HG02642 (cell line): Measurements from ENCODE around the gene ROR2.
"Not testable (repeated sequence)": the region's sequence is repeated elsewhere in the genome, so short reads cannot be mapped to it uniquely, and the experiment has no call there.

Experiments used
- ATAC-seq: cut with Tn5 transposase; IDR thresholded peaks from one replicate; pipeline ENCODE4 v1.9.1; 2021; ENCODE audit warnings: mild to moderate bottlenecking; ENCODE audit not compliant: unreplicated experiment, poor library complexity

ROR2 gene

DNA sequence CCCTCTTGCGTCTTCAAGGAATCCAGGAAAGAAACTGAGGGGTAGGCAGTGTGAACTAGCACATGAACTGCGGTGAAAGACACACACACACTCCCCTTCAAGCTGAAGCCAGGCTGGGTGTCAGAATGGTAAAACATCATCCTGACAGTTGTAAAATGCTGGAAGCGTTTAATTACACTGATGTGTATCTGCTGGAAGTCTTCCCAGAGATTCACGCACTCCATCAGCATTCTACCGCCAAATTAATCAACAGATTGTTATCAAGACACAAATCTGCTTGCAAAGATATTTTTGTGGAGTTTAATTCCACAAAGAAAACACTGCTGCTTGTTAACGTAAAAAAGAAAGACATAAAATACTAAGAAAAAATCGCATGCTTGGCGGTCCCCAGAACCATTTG lies 285.4 kb downstream of the ROR2 start:
- no peak for ATAC-seq

GRCh38 chr9:91663858-91664257 lies 286.2 kb downstream of the ROR2 start:
- ATAC-seq, result no peak

DNA sequence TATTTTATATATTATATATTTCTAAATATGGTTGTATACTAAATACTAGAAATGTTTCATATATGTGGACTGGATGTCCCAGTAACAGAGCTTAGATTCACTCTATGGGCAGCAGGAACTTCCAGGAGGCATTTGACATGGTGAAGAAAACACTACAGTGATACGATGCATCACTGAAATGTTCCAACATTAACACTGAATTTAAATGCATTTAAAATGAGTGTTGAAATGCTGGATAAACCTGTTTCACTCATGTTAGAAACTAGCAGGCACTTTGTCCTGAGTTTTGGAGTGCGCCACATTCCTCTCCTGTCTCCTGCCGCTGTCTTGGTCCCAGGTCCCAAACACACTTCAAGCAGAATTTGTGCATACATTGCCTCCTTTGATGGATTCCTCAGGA lies 288.6 kb downstream of the ROR2 start:
- no peak for ATAC-seq

DNA sequence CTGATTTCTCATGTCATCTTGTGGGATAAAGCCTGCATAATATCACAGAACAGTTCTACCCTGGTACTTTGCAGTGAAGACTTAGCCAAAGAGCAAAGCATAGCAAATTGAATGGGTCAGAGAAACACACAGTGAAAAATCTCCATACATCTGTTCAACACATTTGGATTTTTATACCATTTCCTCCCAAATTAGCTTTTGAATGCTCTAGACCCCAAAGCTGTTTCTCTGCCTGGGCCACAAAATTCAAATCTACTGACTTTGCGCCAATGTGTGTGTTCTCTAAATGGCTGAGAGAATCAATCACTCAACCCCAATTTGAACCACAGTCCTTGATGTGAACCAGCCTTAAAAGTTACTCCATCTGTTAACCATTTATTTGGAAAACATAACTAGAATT lies 289.5 kb downstream of the ROR2 start:
- ATAC-seq, result no peak

DNA sequence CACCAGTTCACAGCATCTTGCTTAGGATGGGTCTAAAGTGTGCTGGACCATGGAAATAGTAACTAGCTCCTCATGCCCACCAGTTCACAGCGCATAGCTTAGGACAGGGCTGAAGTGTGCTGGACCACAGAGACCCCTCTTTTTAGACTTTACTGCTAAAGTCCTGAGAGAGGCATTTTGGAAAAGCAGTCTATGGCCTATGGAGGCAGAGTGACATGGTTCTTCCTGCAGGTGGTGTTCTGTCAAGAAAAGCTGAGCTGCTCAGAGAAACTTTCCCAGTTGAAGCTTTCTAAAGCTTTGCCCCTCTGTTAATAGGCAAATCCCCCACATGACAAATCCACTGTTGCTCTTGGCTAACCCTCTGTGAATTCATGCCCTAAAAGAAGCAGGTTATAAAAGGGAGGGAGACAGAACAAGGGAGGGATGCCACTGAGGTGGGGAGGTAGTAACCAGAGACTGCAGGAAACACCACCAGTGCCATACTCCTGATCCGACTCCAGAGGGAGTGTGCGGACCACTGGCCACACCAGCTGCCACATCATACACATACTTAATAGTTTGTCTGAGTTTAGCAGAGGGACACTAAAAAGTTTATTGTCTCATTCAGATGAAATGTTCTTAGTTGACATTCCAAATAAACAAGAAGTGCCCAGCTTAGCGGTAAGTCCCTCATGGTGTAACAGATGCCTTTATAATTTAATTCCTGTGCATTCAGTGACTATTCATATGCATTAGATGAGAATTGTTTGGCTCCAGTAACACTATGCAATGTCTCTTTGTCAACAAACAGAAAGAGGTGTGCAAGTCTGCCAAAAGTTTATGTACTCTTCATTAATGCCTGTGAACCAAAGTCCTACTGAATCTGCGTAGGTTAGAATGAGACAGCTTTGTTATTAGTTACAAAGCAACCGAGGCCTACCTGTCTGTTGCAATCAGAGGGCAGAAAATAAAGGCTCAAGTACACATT lies 290.2 kb downstream of the ROR2 start:
- no peak for ATAC-seq

DNA sequence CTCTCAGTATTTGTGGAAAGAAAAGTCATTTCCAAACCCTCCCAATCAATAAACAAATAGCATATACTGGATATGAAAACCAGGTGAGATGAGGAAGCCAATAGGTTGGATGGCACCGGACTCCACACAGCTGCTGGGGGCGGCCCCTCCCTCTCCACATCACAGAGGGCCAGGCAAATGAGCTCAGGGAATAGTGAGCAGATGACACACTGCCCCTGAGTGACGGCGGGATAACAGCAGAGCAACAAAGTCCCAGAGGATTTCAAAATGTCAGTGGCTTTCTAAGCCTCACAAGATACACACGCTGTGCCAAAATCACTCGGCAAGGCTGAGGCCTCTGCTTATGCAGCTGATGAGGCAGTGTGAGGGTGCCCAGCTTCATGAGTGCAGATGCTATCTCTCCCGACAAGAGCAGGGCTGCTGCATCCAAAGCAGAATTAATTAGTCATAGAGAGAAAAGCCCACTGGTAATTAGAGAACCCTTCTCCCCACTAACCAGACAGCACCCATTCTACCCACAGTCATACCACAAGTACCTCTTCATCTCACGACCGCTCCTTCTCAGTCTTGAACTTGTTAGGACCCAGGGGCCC lies 291.4 kb downstream of the ROR2 start:
- no peak for ATAC-seq

GRCh38 chr9:91657501-91657900 lies 292.5 kb downstream of the ROR2 start:
- ATAC-seq, result no peak

DNA sequence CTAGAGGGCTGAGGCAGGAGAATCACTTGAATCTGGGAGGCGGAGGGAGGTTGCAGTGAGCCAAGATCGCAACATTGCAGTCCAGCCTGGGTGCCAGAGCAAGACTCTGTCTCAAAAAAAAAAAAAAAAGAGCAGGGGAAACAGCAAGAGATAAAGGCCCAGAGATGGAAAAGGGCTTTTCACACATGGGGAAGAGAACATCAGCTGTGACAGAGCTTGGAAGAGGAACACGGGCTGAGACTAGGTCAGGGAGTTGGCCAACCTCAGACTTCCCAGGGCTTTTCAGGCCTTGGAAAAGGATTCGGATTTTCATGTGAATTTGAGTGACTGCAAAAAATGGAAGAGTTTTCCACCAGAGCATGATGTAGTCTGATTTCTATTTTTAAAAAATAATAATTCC lies 294.4 kb downstream of the ROR2 start:
- no peak for ATAC-seq

GRCh38 chr9:91655215-91655614 lies 294.8 kb downstream of the ROR2 start:
- ATAC-seq, result no peak

DNA sequence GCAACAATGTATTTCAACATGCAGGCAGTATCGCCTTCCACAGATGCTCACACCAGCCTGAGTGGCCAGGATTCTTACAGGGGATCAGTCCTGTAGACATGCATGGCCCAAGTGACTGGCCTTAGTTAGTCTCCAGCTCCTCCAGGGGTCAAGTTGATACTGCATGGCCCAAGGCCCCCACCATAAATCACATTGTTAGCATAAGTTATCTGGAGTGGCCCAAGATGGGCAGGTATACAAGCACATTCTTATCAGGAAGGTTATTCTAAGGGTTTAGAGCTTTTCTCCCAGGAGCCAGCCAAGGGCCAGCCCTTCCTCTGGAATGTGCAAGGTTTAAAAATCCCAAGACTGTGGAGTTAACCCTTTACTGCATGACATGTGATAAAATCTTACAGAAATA lies 295.5 kb downstream of the ROR2 start:
- ATAC-seq, result no peak

GRCh38 chr9:91647371-91647770 lies 302.7 kb downstream of the ROR2 start:
- no peak for ATAC-seq

DNA sequence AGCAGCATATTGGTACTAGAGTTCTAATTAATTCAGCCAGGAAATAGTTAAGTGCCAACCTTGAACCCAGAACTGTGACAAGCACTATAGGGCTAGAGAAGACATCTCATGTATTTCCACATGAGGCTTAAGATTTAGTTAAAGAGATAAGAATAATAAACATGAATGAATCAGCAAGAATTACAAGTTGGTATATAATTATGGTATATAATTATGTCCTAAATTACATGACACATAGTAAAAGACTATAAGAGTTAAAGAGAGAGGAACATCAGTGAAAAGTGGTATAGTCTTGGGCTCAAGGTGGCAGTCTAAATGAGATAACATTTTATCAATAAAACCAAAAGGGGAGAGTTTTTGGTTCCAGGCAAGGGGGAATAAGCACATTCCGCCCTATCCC lies 303.3 kb downstream of the ROR2 start:
- no peak for ATAC-seq

DNA sequence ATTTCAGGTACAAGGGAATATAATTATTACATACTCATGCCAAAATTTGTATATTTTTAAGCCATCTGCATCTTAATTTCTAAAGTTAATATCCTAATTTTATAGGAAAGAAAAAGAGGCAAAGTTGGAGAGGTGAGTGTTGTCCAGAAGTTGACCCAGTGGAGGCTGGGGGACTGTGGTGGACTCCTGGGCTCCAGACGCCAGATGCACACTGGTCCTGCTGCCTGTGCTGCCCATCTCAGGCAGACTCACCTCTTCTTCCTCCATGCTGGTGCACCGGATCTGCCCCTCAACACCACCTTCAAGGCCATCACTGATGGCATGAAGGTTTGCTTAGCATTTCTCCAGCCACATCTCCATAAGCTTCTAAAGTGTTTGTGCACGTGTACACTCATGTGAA lies 305.6 kb downstream of the ROR2 start:
- ATAC-seq, result no peak

GRCh38 chr9:91643481-91644077 lies 306.4 kb downstream of the ROR2 start:
- ATAC-seq, result no peak

DNA sequence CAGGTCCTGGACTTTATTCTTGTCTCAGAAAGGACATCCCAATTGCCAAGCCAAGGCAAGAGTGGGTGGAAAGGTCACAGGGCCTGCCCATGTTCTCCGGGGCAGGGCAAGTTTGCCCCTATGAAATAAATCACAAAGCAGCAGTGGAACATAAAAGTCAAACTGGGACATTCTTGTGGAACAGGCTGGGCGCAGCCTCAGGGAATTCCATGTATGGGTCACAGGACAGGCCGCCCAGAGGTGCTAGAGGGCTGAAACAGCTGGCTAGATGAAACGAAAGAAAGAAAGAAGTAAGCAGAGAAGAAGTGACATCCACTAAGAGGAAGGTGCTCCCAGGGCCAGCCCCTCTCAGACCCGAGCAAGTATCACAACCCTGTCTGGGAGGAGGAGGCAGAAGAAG lies 307.3 kb downstream of the ROR2 start:
- no peak for ATAC-seq

- no peak for ATAC-seq
Observed at GRCh38 chr9:91640428-91640827, 309.6 kb downstream of the ROR2 start.

DNA sequence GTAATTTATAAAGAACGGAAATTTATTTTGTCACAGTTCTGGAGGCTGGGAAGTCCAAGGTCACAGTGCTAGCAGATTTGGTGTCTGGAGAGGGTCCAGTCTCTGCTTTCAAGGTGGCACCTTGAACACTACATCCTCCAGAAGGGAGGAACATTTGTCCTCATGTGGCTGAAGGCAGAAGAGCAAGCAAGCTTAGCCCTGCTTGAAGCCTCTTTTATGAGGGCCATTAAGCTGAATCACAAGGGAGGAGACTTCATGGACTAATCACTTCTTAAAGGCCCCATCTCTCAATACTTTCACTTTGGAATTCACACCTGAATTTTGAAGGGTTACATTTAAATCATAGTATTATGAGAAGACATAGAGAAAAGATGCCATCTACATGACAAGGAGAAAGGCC lies 311.0 kb downstream of the ROR2 start:
- ATAC-seq, result no peak

- not testable (repeated sequence) for ATAC-seq
Observed at GRCh38 chr9:91634832-91635231, 315.2 kb downstream of the ROR2 start.

DNA sequence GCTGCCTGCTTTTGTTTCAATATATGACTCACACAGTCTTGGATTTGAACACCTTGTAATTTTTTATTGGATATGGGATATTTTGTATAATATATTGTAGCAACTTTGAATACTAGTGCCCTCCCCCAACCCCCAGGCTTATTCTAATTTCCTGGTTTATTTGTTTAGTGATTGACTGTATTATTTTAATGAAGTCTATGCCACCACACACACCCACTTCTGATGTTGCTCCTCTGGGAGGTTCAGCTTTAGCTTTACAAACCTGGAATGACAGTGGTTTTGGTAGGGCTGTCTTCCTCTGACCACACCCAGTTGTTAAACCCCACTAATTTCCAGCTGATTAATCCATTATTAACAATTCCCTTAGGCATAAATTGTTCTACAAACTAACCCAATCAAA lies 320.3 kb downstream of the ROR2 start:
- no peak for ATAC-seq

GRCh38 chr9:91628892-91629291 lies 321.1 kb downstream of the ROR2 start:
- ATAC-seq, result no peak

DNA sequence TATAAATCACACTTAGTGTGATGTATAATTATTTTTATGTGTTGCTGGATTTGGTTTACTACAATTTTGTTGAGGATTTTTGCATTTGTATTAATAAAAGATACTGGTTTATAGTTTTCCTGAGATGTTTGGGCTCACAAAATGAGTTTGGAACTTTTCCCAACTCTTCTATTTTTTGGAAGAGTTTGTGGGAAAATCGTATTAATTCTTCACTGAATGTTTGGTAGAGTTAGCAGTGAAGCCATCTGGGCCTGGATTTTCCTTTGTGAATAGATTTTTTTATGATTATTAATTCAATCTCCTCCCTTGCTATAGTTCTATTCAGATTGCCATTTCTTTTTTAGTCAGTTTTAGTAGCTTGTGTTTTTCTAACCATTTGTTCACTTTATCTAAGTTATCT lies 324.7 kb downstream of the ROR2 start:
- no peak for ATAC-seq
